ENCODE data around the gene BCL7A.
"Not testable (repeated sequence)": the region's sequence is repeated elsewhere in the genome, so short reads cannot be mapped to it uniquely, and the experiment has no call there.

The BCL7A gene

DNA sequence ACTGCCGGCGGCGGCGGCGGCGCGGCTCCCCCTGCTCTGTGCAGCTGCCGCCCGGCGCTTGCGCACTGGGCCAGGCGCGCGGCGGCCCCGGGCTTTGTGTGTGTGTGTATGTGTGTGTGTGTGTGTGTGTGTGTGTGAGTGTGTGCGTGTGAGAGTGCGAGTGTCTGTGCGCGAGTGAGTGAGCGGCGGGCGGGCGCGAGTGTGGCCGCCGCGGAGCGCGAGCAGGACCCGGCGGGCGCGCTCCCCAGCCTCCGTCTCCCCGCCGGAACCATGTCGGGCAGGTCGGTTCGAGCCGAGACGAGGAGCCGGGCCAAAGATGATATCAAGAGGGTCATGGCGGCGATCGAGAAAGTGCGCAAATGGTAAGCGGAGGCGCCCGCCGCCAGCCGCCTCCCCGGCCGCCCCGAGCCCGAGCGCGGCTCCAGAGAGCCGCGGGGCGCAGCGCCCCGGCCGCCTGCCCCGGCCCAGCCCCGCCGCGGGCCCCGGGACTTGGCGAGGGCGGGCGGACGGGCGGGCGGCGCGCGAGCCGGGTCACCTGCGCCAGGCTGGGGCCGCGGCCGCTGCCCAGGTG is at the start of gene BCL7A:
BCL7A (plus strand) TSS at position 63 of the 571 bp plus-strand sequence; CDS start at position 271, 208 bp downstream.
- peak in 1 of 2 experiments; percentile 55 for DNase-seq

GRCh38 chr12:121974026-121974985 is 47.4 kb upstream of the BCL7A start:
- DNase-seq = no peak

DNA sequence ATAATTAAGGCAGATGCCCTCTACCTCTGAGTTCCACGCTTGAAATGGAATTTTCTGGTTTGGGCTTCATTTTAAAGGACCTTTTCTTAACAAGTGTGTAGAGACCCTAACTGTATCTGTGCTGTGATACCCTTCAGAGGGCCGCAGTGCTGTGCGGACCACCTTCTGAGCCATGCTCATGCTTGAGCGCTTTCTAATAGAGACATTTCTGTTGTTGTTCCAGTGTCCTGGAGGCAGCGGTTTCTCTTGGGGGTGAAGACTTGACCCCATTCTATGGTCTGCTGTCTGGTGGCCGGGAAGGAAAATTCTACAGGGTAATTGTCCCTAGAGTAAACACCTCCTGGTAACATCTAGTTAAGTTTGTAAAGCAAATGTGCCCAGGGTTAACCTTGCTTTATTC is 46.7 kb upstream of the BCL7A start:
- no peak for DNase-seq

DNA sequence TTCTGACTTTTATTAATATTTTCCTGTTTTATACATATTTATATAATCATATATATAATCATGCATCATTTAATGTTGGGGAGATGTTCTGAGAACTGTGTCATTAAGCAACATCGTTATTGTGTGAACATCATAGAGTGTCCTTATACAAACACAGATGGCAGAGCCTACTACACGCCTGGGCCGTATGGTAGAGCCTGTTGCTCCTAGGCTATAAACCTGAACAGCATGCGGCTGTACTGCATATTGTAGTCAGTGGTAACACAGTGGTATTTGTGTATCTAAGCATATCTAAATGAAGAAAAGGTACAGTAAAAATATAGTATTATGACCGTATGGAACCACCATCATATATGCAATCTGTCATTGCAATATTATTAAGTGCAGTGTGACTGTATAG is 44.7 kb upstream of the BCL7A start:
- DNase-seq = no peak

DNA sequence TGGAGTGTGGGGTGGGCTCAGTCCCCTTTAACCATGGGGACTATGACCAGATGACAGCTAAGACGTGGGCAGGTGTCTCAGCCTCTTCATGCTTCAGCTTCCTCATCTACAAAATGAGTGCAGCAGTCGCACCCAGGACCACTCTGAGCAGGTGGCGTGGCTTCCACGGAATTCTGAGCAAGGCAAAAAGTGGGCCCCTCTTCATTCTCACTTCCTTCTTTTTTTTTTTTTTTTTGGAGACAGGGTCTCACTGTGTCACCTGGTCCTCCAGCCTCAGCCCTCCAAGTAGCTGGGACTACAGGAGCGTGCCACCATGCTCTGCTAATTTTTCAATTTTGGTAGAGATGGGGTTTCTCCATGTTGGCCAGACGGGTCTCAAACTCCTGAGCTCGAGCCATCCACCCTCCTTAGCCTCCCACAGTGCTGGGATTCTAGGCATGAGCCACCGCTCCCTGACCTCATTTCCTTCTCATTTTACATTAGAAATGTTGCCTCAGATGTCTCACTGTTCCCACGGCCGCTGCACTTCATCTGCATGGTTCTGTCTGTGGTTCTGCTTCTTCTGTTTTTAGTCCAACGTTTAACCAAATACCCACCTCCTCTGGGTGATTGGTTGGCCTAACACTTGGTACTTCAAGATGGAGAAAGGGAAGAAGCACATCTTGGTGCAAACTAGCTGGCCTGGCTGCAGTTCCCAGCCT is 41.3 kb upstream of the BCL7A start:
- DNase-seq = no peak

DNA sequence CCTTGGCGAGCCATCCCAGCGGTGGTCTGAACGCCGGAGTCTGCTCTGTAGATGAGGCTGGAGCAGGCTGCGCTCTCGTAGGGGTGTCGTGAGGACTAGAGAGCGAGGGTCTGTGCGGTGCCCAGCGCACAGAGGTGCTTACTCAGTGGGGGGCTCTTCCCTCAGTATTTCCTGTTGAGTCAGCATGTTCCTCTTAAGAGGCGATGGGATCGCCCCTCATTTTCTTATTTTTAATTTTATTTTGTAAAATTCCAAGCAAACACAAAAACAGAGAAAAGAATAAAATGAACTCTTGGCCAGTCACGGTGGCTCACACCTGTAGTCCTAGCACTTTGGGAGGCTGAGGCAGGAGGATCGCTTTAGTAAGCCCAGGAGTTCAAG is 40.8 kb upstream of the BCL7A start:
- DNase-seq = no peak

DNA sequence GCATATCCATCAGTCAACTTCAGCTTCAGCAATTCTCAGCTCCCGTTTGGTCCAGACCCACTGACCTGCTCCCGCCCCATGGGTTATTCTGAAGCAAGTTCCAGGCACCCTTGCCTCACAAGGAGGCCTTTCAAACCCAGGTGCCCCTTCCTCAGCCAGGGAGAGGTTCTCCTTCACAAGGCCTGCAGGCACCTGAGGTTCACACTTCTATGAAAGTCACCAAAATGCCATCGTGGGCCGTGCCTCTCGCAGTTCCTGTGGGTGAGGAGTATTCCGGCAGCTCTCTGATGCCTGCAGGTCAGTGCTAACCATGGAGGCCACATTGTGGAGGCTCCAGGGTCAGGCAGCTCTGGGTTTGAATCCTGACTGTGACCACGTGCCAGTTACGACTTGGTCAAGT is 40.2 kb upstream of the BCL7A start:
- no peak for DNase-seq

GRCh38 chr12:121982950-121983349 is 38.7 kb upstream of the BCL7A start:
- no peak for DNase-seq

- no peak for DNase-seq
These were observed 38.0 kb upstream of the BCL7A start for GRCh38 chr12:121983536-121984210.

GRCh38 chr12:121986489-121987245 is 35.0 kb upstream of the BCL7A start:
- DNase-seq = no peak

DNA sequence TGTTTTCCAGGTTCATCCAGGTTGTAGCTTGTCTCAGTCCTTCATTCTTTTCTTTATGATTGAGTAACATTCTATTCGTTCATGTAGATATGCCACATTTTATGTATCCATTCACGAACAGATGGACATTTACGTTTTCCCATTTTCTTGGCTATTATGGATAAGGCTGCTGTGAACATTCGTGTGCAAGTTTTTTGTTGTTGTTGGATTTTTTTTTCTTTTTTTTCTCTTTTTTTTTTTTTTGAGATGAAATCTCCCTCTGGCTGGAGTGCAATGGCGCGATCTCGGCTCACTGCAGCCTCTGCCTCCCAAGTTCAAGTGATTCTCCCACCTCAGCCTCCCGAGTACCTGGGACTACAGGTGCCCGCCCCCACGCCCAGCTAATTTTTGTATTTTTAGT is 33.2 kb upstream of the BCL7A start:
- DNase-seq = not testable (repeated sequence)

DNA sequence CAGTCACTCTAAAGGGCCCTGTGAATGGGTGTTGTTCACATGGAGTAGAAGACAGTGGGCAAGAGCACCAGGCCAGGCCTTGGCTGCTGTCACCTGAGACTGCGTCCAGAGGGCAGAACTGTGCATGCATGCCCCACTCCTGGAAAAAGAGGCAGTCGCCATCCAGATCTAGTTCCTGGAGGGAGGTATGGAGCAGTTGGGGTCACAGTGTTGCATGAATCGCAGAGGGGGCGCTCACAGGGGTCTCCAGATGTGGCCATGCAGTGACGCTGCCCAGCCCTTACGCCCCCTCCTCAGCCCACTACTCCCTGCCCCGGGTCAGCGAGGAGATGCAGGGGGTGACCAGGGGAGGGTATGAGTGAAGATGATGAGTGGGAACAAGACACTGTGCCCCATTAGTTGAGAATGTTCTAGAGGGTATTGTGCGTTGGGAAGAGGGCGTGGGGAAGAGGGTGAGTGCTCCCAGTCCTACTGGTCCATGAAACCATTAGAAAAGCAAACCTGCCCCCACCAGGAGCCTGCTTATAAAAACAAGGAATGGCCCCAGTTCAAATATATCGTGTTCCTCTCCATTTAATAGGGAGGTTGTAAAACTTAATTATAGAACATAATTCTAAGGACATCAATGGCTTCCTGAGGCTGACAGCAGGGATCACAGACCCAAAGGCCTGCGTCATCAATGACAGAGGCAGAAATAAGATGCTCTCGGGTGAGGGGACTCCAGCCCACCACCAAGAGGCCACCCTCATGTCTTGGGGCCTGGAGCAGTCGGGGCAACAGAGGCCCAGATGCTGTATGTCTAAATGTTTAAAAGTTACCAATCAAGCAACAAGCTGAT is 32.2 kb upstream of the BCL7A start:
- no peak for DNase-seq

- no peak for DNase-seq
These were observed 31.5 kb upstream of the BCL7A start for GRCh38 chr12:121990114-121990647.

GRCh38 chr12:121990692-121991603 is 30.7 kb upstream of the BCL7A start:
- DNase-seq = no peak

DNA sequence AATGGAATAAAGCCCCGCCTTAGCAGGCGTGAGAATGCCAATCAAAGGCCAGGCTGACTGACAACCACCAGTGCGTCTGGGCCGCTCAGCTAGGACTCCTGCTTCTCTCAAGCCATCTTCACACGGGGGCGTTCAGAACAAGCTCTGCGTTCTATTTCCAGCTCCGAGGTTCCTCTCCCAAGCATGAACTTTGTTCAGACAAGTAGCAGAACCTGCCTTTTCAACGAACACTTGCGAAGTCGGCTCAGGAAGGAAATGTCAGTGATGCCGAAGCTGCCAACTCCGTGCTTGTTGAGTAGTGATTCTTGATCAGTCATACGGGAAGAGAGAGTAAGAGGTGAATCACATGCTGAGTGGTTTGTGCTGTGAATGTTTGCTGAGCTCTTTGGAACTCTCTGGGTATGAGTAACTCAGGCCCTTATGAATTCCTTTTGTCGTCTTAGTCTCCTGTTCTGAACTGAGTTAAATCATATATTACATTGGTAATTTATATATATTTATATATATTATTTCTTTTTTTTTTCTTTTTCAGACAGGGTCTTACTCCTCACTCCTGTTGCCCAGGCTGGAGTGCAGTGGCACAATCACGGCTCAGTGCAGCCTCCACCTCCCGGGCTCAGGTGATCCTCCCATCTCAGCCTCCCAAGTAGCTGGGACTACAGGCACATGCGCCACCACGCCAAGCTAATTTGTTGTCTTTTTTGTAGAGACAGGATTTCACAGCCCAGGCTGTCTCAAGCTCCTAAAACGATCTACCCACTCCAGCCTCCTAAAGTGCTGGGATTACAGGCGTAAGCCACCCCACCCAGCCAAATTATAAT is 29.4 kb upstream of the BCL7A start:
- DNase-seq = no peak

GRCh38 chr12:121996050-121996944 is 25.4 kb upstream of the BCL7A start:
- DNase-seq = no peak

DNA sequence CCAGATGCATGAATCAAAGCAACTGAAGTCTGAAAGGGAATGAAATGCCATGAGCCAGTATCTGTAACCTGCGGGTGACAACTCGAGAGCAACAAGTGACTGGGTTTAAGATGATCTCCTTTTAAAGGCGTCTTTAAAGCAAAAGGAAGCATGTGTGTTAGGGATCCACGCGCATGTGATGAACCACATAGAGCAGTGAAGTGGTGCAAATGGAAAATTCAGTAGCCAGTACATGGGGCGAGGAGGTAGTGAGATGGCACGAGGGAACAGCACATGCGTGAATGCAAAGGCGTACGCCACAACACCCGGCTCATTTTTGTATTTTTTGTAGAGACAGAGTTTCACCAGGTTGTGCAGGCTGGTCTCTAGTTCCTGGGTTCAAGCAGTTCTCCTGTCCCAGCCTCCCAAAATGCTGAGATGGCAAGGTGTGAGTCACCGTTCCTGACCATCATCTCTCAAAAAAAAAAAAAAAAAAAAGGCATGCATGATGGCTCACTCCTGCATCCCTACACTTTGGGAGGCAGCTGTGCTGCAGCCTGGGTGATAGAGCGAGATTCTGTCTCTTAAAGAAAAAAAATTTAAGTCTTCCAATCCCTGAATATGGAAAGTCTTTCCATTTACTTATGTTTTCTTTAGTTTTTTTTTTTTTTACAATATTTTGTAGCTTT is 24.6 kb upstream of the BCL7A start:
- no peak for DNase-seq
